ENCODE measurements around the gene SLC2A1. TPM values are rescaled to one million over a fixed set of nuclear protein-coding genes. Genes with fewer than 3 reads are reported as not detected.

Gene SLC2A1
- total and polyA plus RNA-seq, 9 of the 15 experiments (the other 6 are each of a cell fraction or from before 2014, with no cell fraction given), result 12.6 to 153 (median 48.0) TPM

GRCh38 chr1:42966688-42967612, 8.3 kb upstream of the SLC2A1 start (continued):
- TF ChIP-seq ADNP (tag; IDR thresholded peaks at IDR 0.05) (no peak), FOXK1 (CRISPR knock-in tag; IDR thresholded peaks at IDR 0.05; ENCODE audit: borderline replicate concordance) (no peak), CGGBP1 (CRISPR knock-in tag; IDR thresholded peaks at IDR 0.05) (no peak), STAT5A (IDR thresholded peaks at IDR 0.05; ENCODE audit: borderline replicate concordance, low read length) (no peak; the same call in 1 of the 2 replicates), ELF4 (CRISPR knock-in tag; IDR thresholded peaks at IDR 0.05) (peak; percentile 69; the same call in 1 of the 2 replicates), LARP7 (IDR thresholded peaks at IDR 0.05) (no peak), HDAC8 (tag; IDR thresholded peaks at IDR 0.05) (no peak), ZNF174 (CRISPR knock-in tag; IDR thresholded peaks at IDR 0.05) (no peak), ZNF316 (IDR thresholded peaks at IDR 0.05) (peak; percentile 95), ZNF165 (CRISPR knock-in tag; IDR thresholded peaks at IDR 0.05; ENCODE audit: borderline replicate concordance) (no peak), ERF (CRISPR knock-in tag; IDR thresholded peaks at IDR 0.05) (no peak), ZNF740 (CRISPR knock-in tag; IDR thresholded peaks at IDR 0.05) (no peak), ZNF740 (tag; IDR thresholded peaks at IDR 0.05) (no peak), RCOR1 (IDR thresholded peaks at IDR 0.05; ENCODE audit: borderline replicate concordance in 1 of 2, low read depth in 2 of 2, low read length in 2 of 2) (peak in 1 of 2 experiments; percentile 54; a peak in 2 of 4 replicates), EP300 (IDR thresholded peaks at IDR 0.05; ENCODE audit: low read length) (peak; percentile 60; the same call in 1 of the 2 replicates), ZFP30 (CRISPR knock-in tag; IDR thresholded peaks at IDR 0.05; ENCODE audit: borderline replicate concordance) (no peak), GTF3C2 (IDR thresholded peaks at IDR 0.05; ENCODE audit: borderline replicate concordance, extremely low read depth, insufficient read length) (no peak), HES1 (IDR thresholded peaks at IDR 0.05; ENCODE audit: low read depth) (no peak), SRF (CRISPR knock-in tag; IDR thresholded peaks at IDR 0.05) (no peak)
